LoVo (cell line): ENCODE results near the gene ACE.
A peak's percentile ranks its signal among the peaks of the same experiment; 100 is the strongest.

ENCODE experiments used
- DNase-seq: peaks from one replicate; pipeline ENCODE4 v3.0.0-alpha.2; 2016; ENCODE audit warnings: low spot score

The ACE gene

DNA sequence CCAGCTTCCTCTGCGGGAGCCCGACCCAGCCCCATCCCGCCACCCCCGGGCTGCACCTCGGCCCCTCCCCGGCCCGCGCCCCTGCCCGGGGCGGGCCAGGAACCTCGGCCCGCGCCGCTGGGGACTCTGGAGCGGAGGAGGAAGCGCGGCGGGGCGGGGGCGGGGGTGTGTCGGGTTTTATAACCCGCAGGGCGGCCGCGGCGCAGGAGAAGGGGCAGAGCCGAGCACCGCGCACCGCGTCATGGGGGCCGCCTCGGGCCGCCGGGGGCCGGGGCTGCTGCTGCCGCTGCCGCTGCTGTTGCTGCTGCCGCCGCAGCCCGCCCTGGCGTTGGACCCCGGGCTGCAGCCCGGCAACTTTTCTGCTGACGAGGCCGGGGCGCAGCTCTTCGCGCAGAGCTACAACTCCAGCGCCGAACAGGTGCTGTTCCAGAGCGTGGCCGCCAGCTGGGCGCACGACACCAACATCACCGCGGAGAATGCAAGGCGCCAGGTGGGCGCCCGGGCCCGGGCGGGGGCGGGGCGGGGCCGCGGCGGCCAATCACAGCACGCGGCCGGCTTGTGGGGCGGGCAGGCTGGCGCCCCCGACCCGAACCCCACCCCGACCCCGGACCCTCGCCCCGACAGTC, at the start of gene ACE:
TSS of gene ACE (plus strand) at position 208 of the 626 bp plus-strand sequence. CDS start at position 242, 34 bp downstream.
- DNase-seq: peak; percentile 41

DNA sequence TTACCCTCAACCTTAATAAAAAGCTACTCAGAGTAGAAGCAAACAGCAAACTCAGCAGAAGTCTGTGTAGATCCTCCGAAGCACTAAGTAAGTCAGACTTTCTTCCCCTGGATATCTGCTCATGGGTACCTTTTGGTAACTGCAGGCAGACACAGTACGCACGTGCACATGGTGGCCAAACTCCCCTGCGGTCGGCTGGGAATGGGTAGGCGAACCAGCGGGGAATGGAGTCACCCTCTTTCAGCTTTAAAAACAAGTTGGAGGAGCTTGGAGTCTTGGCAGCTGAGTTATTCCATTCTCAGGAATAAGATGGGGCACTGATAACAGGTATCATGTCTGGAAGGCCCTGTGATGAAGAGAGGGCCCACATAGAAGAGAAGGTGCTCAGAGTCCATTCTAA, 47.1 kb upstream of the ACE start:
- DNase-seq: no peak

DNA sequence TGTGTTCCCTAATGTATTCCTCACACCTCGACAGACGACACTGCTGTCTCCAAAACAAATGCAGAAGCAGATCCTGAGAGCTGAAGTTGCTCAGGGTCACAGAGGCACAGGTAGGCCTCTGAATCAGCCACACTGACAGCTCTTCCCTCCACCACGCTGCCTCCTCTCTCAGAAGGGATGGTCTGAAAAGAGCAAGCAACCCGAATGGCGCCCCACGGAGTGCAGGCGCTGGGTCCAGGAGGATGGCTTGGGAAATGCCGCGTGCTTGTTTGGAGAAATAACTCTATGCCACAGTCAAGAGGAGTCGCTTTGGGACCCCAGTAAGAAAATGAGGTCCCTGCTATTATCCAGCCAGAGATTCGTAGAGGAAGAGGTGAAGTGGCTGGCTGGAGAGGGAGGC, 46.6 kb upstream of the ACE start:
- DNase-seq: no peak

DNA sequence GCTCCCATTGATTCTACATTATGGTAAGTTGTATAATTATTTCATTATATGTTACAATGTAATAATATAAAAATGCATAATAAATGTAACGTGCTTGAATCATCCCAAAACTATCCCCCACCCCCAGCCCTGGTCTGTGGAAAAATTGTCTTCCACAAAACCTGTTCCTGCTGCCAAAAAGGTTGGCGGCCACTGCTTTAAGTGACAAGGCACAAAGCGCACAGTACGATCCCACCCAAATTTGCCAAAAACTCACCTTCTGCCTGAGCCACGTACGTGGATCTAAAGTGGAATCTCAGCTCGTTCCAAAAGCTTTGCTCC, 45.3 kb upstream of the ACE start:
- no peak for DNase-seq

DNA sequence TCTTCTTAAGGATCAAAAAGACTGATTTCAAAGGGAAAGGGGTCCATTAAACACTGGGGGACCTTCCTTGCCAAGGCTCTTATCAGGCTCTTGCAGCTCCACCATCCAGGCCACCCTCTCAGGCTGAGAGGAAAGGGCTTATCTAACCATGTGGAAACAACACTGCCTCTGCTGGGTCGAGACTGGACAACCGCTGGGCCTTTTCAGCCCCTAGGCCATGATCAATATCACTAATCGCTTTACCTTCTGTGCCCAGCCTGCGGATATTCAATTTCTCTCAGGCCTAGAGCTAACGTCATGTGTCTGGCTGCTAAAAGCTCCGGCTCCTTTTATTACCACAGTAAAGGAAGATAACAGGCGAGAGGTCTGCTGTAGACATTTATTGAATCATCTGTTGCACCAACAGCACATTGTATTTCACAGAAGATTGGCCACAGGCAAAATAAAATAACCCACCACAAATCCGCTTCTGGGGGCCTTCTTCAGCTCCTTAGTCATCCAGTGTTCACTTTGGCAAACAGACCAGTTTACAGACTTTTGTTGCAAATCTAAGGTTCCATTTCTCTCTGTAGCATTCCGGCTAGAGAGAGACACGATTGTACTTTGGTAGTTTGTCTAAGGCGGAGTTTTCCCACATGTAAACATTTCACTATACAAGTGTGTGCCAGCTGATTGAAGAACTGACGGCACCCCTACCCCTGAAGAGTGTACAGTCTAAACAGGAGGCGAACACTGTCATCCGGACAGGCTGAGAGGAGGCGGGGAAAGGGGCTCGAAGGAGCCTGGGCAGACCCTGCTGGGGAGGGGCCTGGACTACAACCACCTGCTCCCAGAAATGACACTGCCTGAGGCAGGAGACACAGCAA, 44.7 kb upstream of the ACE start:
- DNase-seq: peak; percentile 47

DNA sequence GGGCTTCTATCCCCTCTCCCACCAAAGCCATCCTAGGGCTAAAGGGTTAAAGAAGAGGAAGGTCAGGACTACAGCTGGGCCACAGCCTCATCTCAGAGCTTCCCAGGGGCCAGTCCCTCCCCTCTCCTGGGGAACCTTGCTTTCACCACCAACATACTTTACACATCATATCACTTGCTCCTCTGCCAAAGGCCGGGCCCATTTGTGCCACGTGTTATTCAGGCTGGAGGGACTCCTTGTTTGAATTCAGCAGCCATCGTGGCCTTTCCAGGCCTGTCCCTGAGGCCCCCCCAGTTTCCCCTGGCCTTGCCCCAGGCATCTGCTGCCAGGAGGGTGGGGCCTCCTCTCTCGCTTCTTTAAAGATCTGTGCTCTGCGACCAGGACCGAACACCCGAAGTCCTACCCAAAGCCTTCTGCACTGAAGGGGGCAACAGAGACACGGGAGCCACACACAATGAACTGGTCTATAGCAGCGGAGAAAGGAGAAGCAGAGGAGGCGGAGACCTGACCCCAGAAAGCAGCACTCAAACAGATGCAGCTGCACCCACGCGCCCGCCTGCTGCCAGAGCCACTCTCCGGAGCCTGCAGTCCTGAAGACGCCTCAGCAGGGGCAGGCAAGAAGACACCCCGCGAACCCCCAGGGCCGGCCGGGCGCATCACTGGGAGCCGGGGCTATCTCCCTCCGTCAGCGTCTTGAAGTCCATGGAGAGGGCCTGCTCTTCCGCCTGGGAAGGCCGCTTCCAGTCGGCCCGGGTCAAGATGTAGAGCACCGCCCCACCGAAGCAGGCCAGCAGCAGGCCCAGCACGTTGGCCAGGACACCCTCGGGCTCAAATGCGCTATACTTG, 42.9 kb upstream of the ACE start:
- DNase-seq: no peak

DNA sequence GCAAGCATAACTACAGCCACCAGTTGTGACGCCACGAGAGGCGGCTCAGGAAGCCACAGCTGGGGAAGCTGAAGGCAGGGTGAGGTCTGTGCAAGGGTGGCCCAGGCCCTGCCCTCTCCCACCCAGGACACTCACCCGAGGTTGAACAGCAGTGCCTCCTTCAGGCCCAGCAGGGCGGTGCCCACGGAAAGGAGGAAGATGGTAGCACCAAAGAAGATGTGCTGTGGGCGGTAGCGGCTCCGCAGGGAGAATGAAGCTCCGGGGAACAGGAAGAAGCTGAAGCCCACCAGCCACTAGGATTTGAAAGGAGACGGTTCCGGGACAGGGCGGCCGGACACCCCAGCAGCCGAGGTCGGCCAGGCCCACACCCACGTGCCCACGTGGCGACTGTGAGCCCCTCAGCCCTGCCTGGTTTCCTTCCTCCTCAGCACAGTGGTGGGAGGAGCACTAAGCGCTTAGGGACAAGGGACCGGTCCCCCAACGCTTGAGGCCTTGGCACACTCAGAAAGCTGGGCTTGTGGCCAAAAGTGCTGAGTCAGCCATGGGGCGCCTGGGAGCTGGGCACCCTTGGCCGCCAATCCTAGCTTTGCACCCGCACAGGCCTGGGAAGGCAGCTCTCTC, 41.8 kb upstream of the ACE start:
- DNase-seq: no peak

DNA sequence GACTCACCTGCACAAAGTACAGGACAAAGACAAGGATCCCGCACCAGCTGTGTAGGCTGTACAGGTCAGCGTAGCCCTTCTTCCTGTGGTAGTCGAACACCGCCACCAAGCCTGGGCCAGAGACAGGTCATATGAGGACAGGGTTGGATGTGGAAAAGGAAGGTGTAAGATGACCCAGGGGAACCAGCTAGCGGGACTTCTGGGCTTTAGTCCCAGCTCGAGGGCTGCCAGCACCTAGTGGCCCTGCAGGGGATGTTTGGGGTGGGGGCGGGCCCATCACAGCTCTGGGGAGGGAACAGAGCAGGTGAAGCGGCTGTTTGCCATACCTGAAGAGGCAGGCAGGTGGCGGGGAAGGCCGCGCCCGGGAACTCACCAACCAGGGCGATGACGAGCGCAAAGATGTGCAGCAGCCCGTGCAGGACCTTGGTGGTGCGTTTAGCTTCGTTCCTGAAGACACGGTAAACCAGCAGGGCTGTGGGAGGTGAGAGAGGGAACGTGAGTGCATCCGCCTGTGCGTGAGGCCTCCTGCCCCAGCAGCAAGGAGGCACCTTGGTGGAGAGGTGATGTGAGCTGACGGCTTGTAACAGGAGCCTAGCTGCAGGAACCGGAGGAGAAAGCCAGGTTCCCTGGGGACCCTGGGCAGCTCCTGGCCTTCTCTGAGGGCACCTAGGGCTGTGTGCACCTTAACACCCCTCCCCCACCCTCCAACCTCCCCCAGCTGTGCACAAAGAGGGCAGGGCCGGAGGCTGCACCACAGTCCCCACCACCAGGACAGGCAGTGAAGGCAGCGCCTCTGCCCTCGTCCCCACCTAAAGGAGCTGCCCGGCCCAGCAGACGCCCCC, 41.0 kb upstream of the ACE start:
- no peak for DNase-seq

DNA sequence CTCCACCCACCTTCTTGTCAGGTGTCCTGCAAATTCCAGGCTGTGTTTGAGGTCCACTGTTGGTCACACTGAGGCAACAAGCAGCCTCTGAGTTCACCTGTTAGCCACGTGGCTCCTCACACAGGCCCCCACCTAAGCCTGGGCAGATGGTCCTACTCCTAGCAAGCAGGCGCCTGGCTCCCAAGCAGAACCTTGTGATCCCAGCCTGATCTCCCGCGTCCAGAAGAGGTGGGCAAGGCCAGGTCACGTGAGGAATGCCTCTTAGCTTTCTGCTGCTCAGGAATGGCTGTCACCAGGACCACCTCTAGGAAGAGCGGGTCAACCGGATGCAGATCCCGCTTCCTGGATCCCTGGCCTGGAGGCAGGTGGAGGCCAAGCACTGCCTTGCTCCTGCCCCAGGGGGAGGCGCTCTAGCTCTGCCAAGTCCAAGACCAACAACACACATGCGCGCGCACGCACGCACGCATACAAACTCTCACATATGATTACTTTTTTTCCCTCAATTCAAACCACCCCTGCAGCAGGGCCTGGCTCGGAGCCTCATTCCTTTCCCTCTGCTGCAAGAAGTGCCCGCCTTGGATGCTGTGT, 40.2 kb upstream of the ACE start:
- no peak for DNase-seq

DNA sequence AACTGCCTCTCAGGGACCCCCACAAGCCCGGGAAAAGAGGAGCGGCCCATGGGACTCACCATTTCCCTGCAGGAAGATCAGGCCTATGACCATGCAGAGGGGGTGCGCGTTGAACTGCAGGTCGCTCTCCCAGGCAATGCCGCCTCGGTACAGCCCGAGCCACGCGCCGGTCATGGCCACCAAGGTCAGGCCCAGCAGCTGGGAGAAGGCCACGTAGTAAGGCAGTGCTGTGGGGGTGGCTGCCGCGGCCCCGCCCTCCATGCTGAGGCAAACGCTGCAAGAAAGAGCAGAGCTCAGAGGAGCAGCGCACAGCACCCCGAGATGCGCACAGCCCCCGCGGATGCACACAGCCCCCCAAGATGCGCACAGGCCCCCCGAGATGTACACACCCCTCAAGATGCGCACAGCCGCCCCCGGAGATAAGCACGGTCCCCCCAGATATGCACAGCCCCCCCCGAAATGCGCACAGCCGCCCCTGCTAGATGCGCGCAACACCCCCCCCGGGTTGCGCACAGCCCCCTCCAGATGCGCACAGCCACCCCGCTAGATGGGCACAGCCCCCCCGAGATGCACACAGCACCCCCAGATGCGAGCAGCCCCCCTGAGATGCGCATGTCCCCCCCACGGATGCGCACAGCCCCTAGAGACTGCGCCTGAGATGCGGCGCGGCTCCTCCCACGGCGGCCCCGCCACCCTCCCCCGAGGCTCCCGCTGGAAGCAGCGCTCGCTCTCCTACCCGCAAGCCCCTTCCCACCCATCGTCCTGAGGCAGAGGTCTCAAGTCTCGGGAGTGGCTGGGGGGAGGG, 39.4 kb upstream of the ACE start:
- no peak for DNase-seq

DNA sequence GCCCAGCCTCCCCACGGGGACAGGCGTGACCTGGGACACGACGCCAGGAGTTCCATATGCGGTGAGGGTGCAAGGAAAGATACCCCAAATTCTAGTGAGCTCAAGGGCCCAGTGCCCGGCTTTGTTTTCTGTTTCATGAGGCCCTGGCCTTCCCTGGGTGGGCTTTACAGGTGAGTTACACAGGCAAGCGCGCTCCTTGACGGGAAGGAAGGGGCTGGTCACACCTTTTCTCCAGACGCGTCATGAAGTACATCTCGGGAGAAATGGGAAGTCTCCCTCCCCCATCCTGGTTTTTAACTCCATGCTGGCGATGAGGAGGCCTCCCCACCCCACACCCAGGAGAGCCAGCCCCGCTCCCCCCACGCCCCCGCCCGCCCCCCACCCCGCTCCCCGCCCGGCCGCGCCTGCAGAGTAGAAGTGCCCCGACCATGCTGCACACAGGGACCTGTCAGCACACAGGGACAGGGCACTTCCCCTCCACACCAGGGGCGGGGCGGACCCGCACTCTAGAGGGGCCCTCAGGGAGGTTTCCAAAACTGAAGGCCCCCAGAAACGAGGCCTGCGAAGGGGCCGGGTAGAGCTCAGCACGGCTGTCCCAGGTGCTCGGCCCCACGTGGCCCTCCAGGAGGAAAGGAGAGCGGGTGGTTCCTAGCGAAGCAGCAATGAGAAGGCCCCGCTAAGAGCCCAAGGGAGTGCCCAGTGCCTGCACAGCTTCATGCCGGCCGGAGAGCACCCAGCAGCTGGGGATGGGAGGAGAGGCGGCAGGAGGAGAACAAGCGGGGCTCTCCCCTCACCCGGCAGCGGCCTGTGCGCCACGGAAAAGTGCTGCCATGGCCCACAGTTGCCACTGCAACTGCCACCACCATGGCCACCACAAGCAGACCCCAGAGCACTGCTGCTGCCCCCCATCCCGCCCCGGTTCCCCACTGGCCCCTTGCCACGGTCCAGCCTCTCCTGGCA, 38.5 kb upstream of the ACE start:
- no peak for DNase-seq

DNA sequence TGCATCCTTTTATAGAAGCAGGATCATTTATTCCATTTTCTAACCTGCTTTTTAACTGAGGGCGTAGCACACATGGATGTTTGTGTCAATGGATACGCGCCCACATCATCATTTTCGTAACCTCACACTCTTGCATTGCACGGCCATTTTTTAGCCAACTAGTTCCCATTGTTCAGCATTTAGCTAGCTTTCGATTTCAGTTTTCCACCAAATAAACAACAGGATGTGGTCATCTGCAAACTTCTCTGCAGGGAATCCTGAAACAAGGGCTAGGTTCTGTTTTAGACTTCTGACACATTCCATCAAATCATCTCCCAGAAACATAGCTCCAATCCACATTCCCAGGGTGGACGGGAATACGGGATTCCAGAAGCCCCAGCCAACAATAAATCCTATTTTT, 37.2 kb upstream of the ACE start:
- DNase-seq: no peak

DNA sequence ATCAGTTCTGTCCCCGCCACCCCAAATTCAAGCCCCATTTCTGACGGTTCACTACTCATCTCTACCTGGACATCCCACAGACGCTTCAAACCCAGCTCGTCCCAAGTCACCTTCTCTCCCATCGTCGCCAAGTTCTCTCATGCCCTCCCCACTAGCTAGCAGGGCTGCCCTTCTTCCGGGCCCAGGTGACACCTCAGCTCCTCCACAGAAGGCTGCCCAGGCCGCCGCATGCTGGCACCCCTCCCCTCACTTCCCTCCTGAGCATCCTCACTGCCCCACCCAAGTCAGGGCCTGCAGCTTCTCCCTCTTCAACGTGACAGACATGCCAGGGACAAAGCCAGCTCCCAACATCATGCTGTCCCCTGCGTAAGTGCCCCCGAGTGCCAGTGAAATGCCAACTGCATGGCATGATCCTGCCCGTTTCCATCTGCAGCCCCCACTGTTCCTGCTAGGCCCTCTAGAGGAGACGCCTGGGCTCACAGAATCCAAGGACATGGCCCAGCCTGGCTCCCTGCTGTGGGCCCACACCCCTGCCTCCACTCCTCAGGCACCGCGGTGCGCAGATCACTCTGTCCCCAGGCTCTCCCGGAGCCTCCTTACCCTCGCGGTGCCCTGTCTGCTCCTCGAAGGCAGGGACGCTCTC, 36.6 kb upstream of the ACE start:
- DNase-seq: no peak

DNA sequence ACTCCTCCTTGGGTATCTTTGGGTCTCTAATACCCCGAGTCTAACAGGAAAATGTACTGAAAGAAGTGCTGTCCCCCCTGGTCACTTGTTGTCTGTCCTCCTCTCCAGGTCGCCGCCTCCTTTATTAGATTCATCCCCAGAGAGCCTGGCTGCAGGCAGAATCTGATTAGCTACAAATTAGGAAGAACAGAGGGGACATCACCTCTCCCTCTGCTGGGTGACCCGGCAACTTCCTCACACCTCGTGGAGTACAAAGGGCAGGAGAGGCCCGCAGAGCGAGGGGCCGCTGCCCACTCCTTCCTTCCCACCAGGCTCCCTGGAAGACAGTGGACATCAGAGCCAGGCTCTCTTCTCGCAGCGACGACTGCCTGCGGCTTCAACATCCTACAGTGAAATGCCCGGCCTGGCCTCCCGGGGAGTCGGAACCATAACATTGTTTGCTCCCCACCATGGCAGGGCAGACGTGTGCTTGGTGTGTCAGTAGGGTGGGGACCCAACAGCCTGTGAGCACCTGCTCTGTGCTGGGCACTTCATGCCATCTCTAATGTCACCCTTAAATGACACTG, 36.0 kb upstream of the ACE start:
- DNase-seq: no peak

DNA sequence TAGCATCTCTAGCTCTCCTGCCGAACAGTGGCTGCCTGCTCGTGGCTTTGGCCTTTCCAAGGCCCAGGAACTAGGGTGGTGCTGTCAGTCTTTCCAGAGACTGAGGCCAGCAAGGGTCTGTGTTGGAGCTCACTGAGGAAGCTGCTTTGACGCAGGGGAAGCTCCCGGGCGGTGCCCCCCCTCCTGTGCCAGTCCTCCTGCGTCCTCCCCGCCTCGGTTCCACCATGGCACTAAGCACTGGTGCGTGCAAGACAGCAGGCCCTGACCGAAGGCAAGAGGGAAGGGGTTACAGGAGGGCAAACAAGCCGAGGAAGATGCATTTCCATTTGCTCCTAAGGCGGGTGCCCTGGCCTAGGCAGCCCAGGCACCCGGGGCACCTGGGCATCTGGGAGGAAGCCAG, 35.2 kb upstream of the ACE start:
- no peak for DNase-seq

DNA sequence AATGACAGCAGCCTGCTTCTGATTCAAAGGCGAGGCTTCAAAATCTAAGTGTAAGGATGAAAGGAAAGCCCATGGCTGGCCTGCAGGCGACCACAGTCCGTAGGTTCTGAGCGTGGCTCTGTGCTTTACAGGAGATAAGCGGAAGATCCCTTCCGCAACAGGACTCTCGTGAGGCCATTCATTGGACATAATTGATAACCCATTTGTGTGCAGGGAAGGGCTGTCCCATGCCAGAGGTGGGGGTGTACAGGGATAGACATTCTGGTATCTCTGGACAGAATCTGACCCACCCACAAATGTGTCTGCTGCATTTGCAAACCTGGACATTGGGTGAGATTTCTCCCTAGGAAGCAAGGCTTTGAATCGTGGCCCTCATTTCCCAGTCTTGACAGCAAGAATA, 34.8 kb upstream of the ACE start:
- DNase-seq: no peak

DNA sequence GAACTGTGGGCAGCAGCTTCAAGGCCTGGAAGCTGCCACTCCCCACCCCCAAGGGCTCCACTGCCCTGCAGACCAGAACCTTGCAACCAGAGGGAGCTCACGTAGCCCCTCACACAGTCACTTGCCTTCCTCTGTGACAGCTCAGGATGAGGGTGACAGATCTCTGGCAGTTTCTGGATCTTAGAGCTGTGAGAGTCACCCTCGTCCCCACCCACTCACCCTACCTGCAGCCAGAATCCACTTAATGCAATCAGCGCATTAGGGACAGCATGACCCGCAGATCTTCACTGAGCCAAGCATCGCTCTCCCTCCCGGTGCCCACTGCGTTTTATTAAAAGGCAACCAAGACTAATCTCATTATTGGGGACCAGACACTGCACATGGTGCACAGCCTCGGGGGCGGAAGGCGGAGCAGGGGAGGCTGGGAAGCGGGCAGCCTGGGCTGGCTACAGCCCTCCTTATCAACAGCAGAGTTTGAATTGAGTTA, 34.3 kb upstream of the ACE start:
- DNase-seq: no peak

DNA sequence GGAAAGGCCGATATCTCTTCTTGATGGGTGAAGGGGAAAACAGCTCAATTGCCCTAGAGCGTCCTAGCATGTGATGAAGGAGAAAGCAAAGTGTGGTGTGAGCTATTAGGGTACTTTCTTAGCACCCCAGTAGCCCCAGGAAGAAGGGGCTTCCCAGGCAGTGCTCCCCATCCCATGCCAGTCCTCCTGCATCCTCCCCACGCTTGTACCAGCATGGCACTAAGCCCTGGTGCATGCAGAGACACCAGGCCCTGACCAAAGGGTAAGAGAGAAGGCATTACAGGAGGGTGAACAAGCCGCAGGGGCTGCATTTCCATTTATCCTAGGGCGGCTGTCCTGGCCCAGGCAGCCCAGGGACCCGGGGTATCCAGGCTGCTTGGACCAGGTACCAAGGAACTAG, 33.8 kb upstream of the ACE start:
- DNase-seq: no peak
